T-helper 1 cell treated with Interleukin-12 subunit alpha and Interleukin-12 subunit beta and Interleukin-4 antibody, amounts not matched to agents 30 ng/mL and 1 ng/mL, for 36 hours (primary cell): ENCODE data around the gene CFAP90. TPM values are rescaled to one million over a fixed set of nuclear protein-coding genes. Genes with fewer than 3 reads are reported as not detected.

Source experiments
- intact Hi-C: fragments of 100-400 bp; cut with micrococcal nuclease; formaldehyde crosslinking; loops from one replicate; pipeline ENCODE4 v1.15.1; 2024
- total RNA-seq: library from RNA; stranded (reverse); gene quantifications from 2 replicates; pipeline ENCODE4 v1.2.3, GENCODE V29; 2022

The CFAP90 gene
- total RNA-seq, 1 donor from 2014 or later = not detected

DNA sequence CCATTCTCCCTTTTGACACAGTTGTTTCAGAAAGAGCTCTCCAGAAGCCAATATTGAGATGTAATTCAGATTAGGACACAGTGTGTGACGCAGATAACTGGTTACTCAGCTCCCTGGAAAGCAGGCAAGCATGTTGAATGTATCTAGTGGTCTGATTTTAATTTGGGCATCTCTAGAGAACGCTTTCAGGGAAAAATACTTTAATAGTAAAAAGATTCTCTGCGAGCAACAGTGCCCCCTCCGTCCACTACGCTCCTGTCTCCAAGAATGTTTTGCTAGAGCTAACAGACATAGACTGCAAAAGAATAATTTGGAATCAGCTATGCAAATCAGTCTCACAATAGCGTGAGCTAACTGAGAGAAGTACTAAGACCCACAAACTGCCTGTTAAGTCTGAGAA is 23.3 kb downstream of the CFAP90 start:
- intact Hi-C loops = no loop called here

GRCh38 chr5:7825630-7826029 is 25.3 kb downstream of the CFAP90 start:
- intact Hi-C loops = no loop called here

DNA sequence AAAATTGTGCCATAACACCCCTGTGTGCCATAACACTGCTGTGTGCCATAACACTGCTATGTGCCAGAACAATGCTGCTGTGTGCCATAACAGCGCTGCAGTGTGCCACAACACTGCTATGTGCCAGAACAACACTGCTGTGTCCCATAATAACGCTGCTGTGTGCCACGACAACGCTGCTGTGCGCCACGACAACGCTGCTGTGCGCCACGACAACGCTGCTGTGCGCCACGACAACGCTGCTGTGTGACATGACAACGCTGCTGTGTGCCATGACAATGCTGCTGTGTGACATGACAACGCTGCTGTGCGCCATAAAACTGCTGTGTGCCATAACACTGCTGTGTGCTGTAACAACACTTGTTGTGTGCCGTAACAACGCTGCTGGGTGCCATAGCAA is 25.9 kb downstream of the CFAP90 start:
- intact Hi-C loops = no loop called here

- intact Hi-C loops = no loop called here
Observed at GRCh38 chr5:7823594-7823993, 27.3 kb downstream of the CFAP90 start.

- intact Hi-C loops = no loop called here
Observed at GRCh38 chr5:7822449-7822848, 28.5 kb downstream of the CFAP90 start.

GRCh38 chr5:7816535-7816901 is 34.4 kb downstream of the CFAP90 start:
- intact Hi-C loops = loop anchor here (2.0 to 5.0 kb wide), 3 partner anchors 994 to 1049 kb away; no protein-coding TSS in a partner anchor

DNA sequence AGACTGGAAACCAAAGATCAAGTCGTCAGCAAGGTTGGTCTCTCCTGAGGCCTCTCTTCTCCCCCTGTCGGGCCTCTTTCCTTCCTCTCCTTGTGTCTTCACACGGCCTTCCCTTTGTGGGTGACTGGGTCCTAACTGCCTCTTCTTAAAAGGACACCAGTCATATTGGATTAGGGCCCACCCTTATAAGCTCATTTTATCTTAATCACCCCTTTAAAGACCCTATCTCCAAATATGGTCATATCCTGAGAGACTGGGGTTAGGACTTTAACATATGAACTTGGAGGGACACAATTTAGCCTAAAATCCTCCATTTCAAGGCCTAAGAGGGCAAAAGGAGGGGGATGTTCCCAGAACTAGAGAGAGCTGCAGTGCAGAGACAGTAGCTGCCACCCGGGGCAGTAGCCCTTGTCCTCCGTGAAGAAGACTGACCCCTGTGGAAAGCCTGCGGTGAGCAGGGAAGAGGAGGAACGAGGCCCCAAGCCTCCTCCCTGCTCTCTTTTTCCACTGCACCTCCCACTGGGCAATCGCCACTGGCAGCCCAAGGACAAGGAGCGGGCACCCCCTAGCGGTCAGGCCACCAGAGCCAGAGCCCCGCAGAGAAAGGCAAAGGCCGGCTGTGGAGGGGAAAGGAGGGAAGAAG is 34.9 kb downstream of the CFAP90 start:
- intact Hi-C loops = loop anchor here (2.0 to 5.0 kb wide), 3 partner anchors 994 to 1049 kb away; no protein-coding TSS in a partner anchor

DNA sequence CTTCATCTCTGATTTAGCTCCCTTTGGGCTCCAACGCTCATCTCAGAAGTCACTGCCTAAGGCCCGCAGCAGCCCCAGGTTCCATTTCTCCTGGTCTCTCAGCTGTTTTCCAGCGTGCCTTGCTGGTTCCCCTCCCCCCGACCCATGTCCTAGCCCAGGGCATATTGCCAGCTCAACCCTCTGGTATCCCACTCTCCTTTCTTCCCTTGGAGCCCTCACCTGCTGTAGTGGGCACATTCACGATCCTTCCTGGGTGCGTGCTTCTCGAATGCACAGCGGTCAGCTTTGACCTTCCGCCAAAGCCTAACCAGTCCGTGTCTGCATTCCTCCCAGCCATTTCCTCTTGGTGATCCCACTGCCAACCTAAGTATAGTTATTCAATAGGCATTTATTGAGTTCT is 36.1 kb downstream of the CFAP90 start:
- intact Hi-C loops = loop anchor here (5.0 kb wide), 2 partner anchors 993 to 1048 kb away; no protein-coding TSS in a partner anchor

DNA sequence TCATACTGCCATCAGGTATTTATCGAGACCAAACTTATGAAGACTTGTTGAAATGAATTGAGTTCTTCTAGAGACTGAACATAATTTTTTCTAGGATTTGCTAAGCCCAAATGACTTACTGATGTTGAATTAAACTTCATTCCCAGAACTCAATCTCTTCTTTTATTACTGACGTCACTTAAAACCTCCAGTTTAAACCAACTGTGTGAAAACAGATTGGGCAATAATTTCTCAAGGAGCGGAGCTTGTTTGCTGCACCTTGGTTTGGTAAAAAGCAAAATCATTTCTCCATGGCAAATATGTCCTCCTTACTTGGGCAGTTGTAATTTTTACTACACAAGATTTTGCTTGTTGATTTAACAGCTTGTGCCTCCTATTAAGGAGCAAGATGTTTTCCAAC is 37.4 kb downstream of the CFAP90 start:
- intact Hi-C loops = no loop called here

- intact Hi-C loops = no loop called here
Observed at GRCh38 chr5:7813007-7813406, 37.9 kb downstream of the CFAP90 start.

- intact Hi-C loops = no loop called here
Observed at GRCh38 chr5:7811715-7812114, 39.2 kb downstream of the CFAP90 start.

GRCh38 chr5:7808998-7809397 is 41.9 kb downstream of the CFAP90 start:
- intact Hi-C loops = no loop called here

DNA sequence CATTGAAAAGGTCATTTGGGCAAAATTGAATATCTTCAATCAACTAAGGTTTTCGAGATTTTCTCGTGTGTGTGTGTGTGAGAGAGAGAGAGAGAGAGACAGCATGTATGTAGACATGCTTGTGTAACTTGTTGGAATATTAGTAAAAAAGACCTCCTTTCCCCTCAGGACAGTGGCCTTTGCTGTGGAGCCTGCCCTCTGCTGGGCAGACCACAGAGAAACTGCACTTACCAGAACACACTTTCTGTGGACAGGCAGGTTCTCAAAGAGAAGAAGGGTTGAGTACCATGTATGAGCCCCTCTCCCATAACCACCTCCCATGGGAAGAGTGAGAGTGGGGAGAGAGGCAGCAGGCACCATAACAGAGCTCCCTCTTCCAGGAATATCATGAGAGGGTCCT is 45.6 kb downstream of the CFAP90 start:
- intact Hi-C loops = no loop called here

DNA sequence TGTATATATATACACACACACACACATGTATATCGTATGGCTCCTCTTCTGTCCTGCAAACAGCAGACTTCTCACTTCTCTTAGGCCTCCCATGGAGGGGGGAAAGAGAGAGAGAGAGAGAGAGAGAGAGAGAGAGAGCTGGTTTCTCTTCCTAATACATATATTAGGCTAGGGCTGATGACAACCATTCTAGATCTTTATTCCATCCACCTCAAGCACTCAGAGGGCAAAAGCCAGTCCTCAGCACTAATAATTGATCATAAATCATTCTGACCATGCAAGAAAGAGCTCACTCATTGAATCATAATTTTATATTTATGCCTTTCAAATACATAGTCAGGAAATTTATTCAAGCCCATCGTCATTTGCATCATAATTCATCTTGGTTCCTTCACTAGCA is 47.0 kb downstream of the CFAP90 start:
- intact Hi-C loops = no loop called here

GRCh38 chr5:7802855-7803254 is 48.1 kb downstream of the CFAP90 start:
- intact Hi-C loops = no loop called here

GRCh38 chr5:7801891-7802614 is 48.9 kb downstream of the CFAP90 start:
- intact Hi-C loops = no loop called here

- intact Hi-C loops = no loop called here
Observed at GRCh38 chr5:7795306-7795705, 55.6 kb downstream of the CFAP90 start.

- intact Hi-C loops = no loop called here
Observed at GRCh38 chr5:7794823-7795222, 56.1 kb downstream of the CFAP90 start.

GRCh38 chr5:7794311-7794710 is 56.6 kb downstream of the CFAP90 start:
- intact Hi-C loops = no loop called here

DNA sequence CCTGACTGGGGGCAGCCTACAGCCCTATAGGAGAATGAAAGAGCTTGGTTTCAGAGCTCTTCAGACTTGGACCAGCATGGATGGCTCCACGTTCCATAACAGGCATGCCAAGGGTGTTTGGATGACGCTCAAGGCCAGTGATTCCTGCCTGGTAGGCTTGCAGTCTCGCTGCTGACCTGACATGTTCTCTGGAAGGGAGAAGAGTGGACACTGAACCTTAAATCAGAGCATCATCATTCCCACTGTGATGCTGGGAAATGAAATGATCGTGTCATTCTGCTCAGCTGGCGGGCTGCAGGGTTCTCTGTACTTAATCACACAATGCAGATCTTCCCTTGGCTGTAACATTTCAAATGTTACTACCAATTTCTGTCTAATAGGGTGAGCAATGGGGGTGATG is 57.0 kb downstream of the CFAP90 start:
- intact Hi-C loops = no loop called here

- intact Hi-C loops = no loop called here
Observed at GRCh38 chr5:7789567-7789966, 61.4 kb downstream of the CFAP90 start.

- intact Hi-C loops = no loop called here
Observed at GRCh38 chr5:7787770-7788169, 63.2 kb downstream of the CFAP90 start.
